H1 (cell line): ENCODE data around the gene IRF5. TPM values are rescaled to one million over a fixed set of nuclear protein-coding genes. Genes with fewer than 3 reads are reported as not detected.

ENCODE experiments used
- CTCF ChIA-PET: fragments of 300-600 bp; sonication (Branson Sonifier 250); formaldehyde crosslinking; loops from one replicate; lab custom pipeline; 2021; ENCODE audit not compliant: partially characterized antibody; lab: Charles Lee
- POLR2A ChIA-PET: fragments of 300-600 bp; sonication (Branson Sonifier 250); formaldehyde crosslinking; loops from one replicate; lab custom pipeline; 2021; ENCODE audit warnings: inconsistent platforms; ENCODE audit not compliant: partially characterized antibody; lab: Charles Lee
- DNase-seq, 2 experiments: peaks; one replicate each; pipeline versions ENCODE4 v3.0.0 to v3.0.0-alpha.2; 2010 to 2022; ENCODE audit warnings: low spot score in 2 of 2, low read depth in 1 of 2, mixed read lengths in 1 of 2
- FAIRE-seq: peaks from 2 replicates; lab custom pipeline; 2011; peaks lifted over from hg19 to GRCh38; lab: Jason Lieb, UNC
- H2AFZ ChIP-seq: 2 replicates; pipeline ENCODE4 v1.8.1; 2012; ENCODE audit warnings: low read length, inconsistent platforms
- H2AK5ac ChIP-seq: 2 replicates; pipeline ENCODE4 v1.6.1; 2013; ENCODE audit warnings: low read depth, low read length
- H2BK120ac ChIP-seq: replicated peaks from 2 replicates; pipeline ENCODE3; 2013; ENCODE audit warnings: low read depth, low read length, inconsistent platforms
- H2BK12ac ChIP-seq: 2 replicates; pipeline ENCODE4 v1.6.1; 2013; ENCODE audit warnings: low read depth, low read length
- H2BK15ac ChIP-seq: 2 replicates; pipeline ENCODE4 v1.6.1; 2013; ENCODE audit warnings: low read length
- H2BK20ac ChIP-seq: 2 replicates; pipeline ENCODE4 v1.6.1; 2013; ENCODE audit warnings: low read length
- H2BK5ac ChIP-seq: 2 replicates; pipeline ENCODE4 v1.6.1; 2013; ENCODE audit warnings: low read depth, low read length
- H3K14ac ChIP-seq: 2 replicates; pipeline ENCODE4 v1.6.1; 2013; ENCODE audit warnings: inconsistent platforms; ENCODE audit not compliant: insufficient read length
- H3K18ac ChIP-seq: 2 replicates; pipeline ENCODE4 v1.6.1; 2013; ENCODE audit warnings: low read length; ENCODE audit errors: extremely low read depth
- H3K23ac ChIP-seq: 2 replicates; pipeline ENCODE4 v1.6.1; 2013; ENCODE audit warnings: inconsistent platforms; ENCODE audit not compliant: insufficient read length
- H3K23me2 ChIP-seq: 2 replicates; pipeline ENCODE4 v1.6.1; 2013; ENCODE audit warnings: low read depth, low read length
- H3K27ac ChIP-seq: 2 replicates; pipeline ENCODE4 v1.6.1; 2011; ENCODE audit warnings: low read depth, low read length, inconsistent platforms
- H3K27me3 ChIP-seq, 4 experiments: replicated peaks in 1 of 4; 1 replicate in 1 of 4; 2 replicates in 3 of 4; pipeline versions ENCODE4 v1.6.1 to v1.8.1; 2011 to 2013; ENCODE audit warnings: low read length in 3 of 4, mild to moderate bottlenecking in 3 of 4, inconsistent platforms in 2 of 4, mixed read lengths in 2 of 4, moderate library complexity in 1 of 4; ENCODE audit not compliant: control insufficient read depth in 3 of 4, insufficient read depth in 3 of 4; ENCODE audit errors: extremely low read depth in 1 of 4
- H3K36me3 ChIP-seq, 4 experiments: 2 replicates each; pipeline versions ENCODE4 v1.6.1 to v1.8.1; 2011 to 2013; ENCODE audit warnings: mild to moderate bottlenecking in 4 of 4, low read length in 3 of 4, moderate library complexity in 2 of 4, control low read depth in 1 of 4, inconsistent platforms in 1 of 4; ENCODE audit not compliant: insufficient read depth in 4 of 4, control insufficient read depth in 2 of 4
- H3K4ac ChIP-seq: replicated peaks from 2 replicates; pipeline ENCODE3; 2013; ENCODE audit warnings: low read length, low read depth, mixed read lengths, inconsistent platforms; ENCODE audit not compliant: insufficient read length
- H3K4me1 ChIP-seq, 4 experiments: replicated peaks in 1 of 4; 1 replicate in 1 of 4; 2 replicates in 3 of 4; pipeline versions ENCODE4 v1.6.1 to v1.8.1; 2011 to 2013; ENCODE audit warnings: low read length in 3 of 4, inconsistent platforms in 2 of 4, mixed read lengths in 1 of 4; ENCODE audit not compliant: insufficient read depth in 4 of 4, control insufficient read depth in 3 of 4
- H3K4me2 ChIP-seq, 2 experiments: 2 replicates each; pipeline versions ENCODE4 v1.6.1 to v1.8.1; 2011 to 2013; ENCODE audit warnings: low read depth in 2 of 2, low read length in 2 of 2, control low read depth in 1 of 2, inconsistent platforms in 1 of 2, mild to moderate bottlenecking in 1 of 2; ENCODE audit not compliant: insufficient read depth in 1 of 2
- H3K4me3 ChIP-seq, 4 experiments: fragments of 200-600, 300-600 bp in 1 of 4; sonication (generic), shearing (Covaris generic), sonication (Bioruptor Twin) in 1 of 4; 2 replicates each; pipeline versions ENCODE4 v1.5.1 to v1.8.1; 2011 to 2016; ENCODE audit warnings: low read length in 4 of 4, low read depth in 3 of 4, control low read depth in 2 of 4, inconsistent platforms in 2 of 4, mild to moderate bottlenecking in 2 of 4, mixed read lengths in 1 of 4, moderate library complexity in 1 of 4; ENCODE audit not compliant: insufficient read depth in 2 of 4; ENCODE audit errors: extremely low read depth in 1 of 4
- H3K56ac ChIP-seq: replicated peaks from 2 replicates; pipeline ENCODE3; 2013; ENCODE audit warnings: low read depth, mild to moderate bottlenecking, mixed read lengths, low read length, inconsistent platforms; ENCODE audit not compliant: insufficient read length
- H3K79me1 ChIP-seq: 2 replicates; pipeline ENCODE4 v1.6.1; 2013; ENCODE audit warnings: low read depth, low read length, control low read depth
- H3K79me2 ChIP-seq, 2 experiments: 2 replicates each; pipeline versions ENCODE4 v1.6.1 to v1.8.1; 2012 to 2013; ENCODE audit warnings: low read length in 2 of 2, mild to moderate bottlenecking in 2 of 2, inconsistent platforms in 1 of 2; ENCODE audit not compliant: insufficient read depth in 2 of 2, control insufficient read depth in 1 of 2
- H3K9ac ChIP-seq, 4 experiments: replicated peaks in 1 of 4; 1 replicate in 1 of 4; 2 replicates in 3 of 4; pipeline versions ENCODE4 v1.6.1 to v1.8.1; 2011 to 2013; ENCODE audit warnings: low read depth in 3 of 4, low read length in 3 of 4, control low read depth in 2 of 4, mild to moderate bottlenecking in 2 of 4, moderate library complexity in 2 of 4, inconsistent platforms in 1 of 4; ENCODE audit errors: extremely low read depth in 1 of 4
- H3K9me3 ChIP-seq, 2 experiments: 2 replicates each; pipeline versions ENCODE4 v1.6.1 to v1.8.1; 2012 to 2013; ENCODE audit warnings: mild to moderate bottlenecking in 2 of 2, moderate library complexity in 2 of 2, control low read depth in 1 of 2, inconsistent platforms in 1 of 2, low read depth in 1 of 2, low read length in 1 of 2, mixed read lengths in 1 of 2; ENCODE audit not compliant: insufficient read depth in 2 of 2
- H4K20me1 ChIP-seq, 2 experiments: replicated peaks in 1 of 2; 2 replicates each; pipeline versions ENCODE3 to v1.8.1; 2011 to 2013; ENCODE audit warnings: inconsistent platforms in 2 of 2, low read length in 2 of 2, mild to moderate bottlenecking in 1 of 2; ENCODE audit not compliant: insufficient read depth in 2 of 2, control insufficient read depth in 1 of 2
- H4K5ac ChIP-seq: 2 replicates; pipeline ENCODE4 v1.6.1; 2013; ENCODE audit warnings: low read length, low read depth, mixed read lengths, inconsistent platforms; ENCODE audit not compliant: insufficient read length
- H4K8ac ChIP-seq: 2 replicates; pipeline ENCODE4 v1.8.0; 2013; ENCODE audit warnings: mild to moderate bottlenecking, moderate library complexity, low read length, inconsistent platforms; ENCODE audit not compliant: insufficient read depth; ENCODE audit errors: extremely low read depth
- H4K91ac ChIP-seq: replicated peaks from 2 replicates; pipeline ENCODE3; 2013; ENCODE audit warnings: low read length, mixed read lengths, inconsistent platforms; ENCODE audit not compliant: insufficient read length
- BCL11A ChIP-seq, 2 experiments: IDR thresholded peaks; one replicate each; pipeline ENCODE4 v1.6.1; 2011; ENCODE audit warnings: low read depth in 2 of 2, low read length in 2 of 2, mild to moderate bottlenecking in 2 of 2
- BRCA1 ChIP-seq: IDR thresholded peaks from 2 replicates; pipeline ENCODE4 v1.6.1; 2012; ENCODE audit warnings: low read depth, low read length, improper control_type of control experiment
- CBX5 ChIP-seq: fragments of 300-800, 300-1000 bp; sonication (generic); IDR thresholded peaks from 2 replicates; pipeline ENCODE4 v1.7.1; 2016; ENCODE audit warnings: antibody characterized with exemption, low read length, low read depth
- CBX8 ChIP-seq: fragments of 300-800, 300-1000 bp; sonication (generic); IDR thresholded peaks from 2 replicates; pipeline ENCODE4 v1.7.1; 2016; ENCODE audit warnings: low read depth, low read length, borderline replicate concordance
- CHD2 ChIP-seq: IDR thresholded peaks from 2 replicates; pipeline ENCODE4 v1.6.1; 2012; ENCODE audit warnings: low read length, improper control_type of control experiment
- KDM1A ChIP-seq: fragments of 200-600, 300-600 bp; sonication (generic); IDR thresholded peaks from 2 replicates; pipeline ENCODE4 v1.7.1; 2016; ENCODE audit warnings: mild to moderate bottlenecking, low read length, borderline replicate concordance
- KDM5A ChIP-seq: fragments of 200-600 bp; IDR thresholded peaks from 2 replicates; pipeline ENCODE4 v1.7.1; 2012; ENCODE audit warnings: mild to moderate bottlenecking, low read length, inconsistent platforms, mixed read lengths
- RAD21 ChIP-seq, 2 experiments: IDR thresholded peaks in 1 of 2; conservative IDR thresholded peaks in 1 of 2; 2 replicates each; pipeline ENCODE4 v1.6.1; 2011; ENCODE audit warnings: low read depth in 2 of 2, low read length in 2 of 2, improper control_type of control experiment in 1 of 2, inconsistent platforms in 1 of 2, mild to moderate bottlenecking in 1 of 2, moderate library complexity in 1 of 2
- RFX5 ChIP-seq: IDR thresholded peaks from 2 replicates; pipeline ENCODE4 v1.6.1; 2011; ENCODE audit warnings: low read depth, low read length, improper control_type of control experiment, borderline replicate concordance
- SRF ChIP-seq: IDR thresholded peaks from 2 replicates; pipeline ENCODE4 v1.6.1; 2011; ENCODE audit warnings: mild to moderate bottlenecking, low read depth, low read length, moderate library complexity
- TCF12 ChIP-seq: IDR thresholded peaks from 2 replicates; pipeline ENCODE4 v1.6.1; 2011; ENCODE audit warnings: low read depth, mild to moderate bottlenecking, low read length
- WGBS, 2 experiments: shearing (Covaris generic) in 1 of 2; methylation state at CpG; one replicate each; pipeline versions ENCODE4 v1.1.6 to v1.1.7; 2013 to 2015; ENCODE audit warnings: low lambda C conversion rate in 2 of 2, mixed read lengths in 2 of 2, inconsistent platforms in 1 of 2, low coverage in 1 of 2, missing lambda C conversion rate in 1 of 2; ENCODE audit not compliant: insufficient replicate concordance in 2 of 2, insufficient coverage in 1 of 2, insufficient read length in 1 of 2; ENCODE audit errors: extremely low coverage in 1 of 2, missing lambda C conversion rate in 1 of 2; 5-methylcytosine and 5-hydroxymethylcytosine counted together
- polyA plus RNA-seq, 7 experiments: library from polyadenylated mRNA; depleted of rRNA in 3 of 7; stranded (reverse) in 5 of 7; unstranded in 2 of 7; fragments of >200 nt in 5 of 7; fragments of 200-250 nt in 2 of 7; gene quantifications; 1 replicate in 5 of 7; 2 replicates in 1 of 7; 4 replicates in 1 of 7; pipeline versions ENCODE4 v1.2.1 to v1.2.3, GENCODE V29; 2011 to 2013; ENCODE audit warnings: missing spikeins in 2 of 7, mixed read lengths in 2 of 7
- total RNA-seq: library from RNA; stranded (reverse); fragmentation: NEBNext Ultra II Directional; extraction: Animal tissue kit (Norgen Biotek cat#: 25700); gene quantifications from 2 replicates; pipeline ENCODE4 v1.2.1, GENCODE V29; 2021

Gene IRF5
- total and polyA plus RNA-seq, 2 of the 8 experiments (the other 6 are each of a cell fraction or from before 2014, with no cell fraction given): 0.28 to 1.1 TPM

- H4K5ac ChIP-seq: no peak overlapping the region
- WGBS, 2 experiments: 84% methylated on average over 16 of the region's 19 CpGs; no CpG with 5 or more reads in 1 of the 2 experiments
- 0 out of 2 replicates have a peak, but pooled peaks cover 1% of the 10 kb centered on the region for H3K23me2 ChIP-seq
- H3K18ac ChIP-seq: no peak overlapping the region
- peaks cover 0 to 3% (median 0%) of the 10 kb centered on the region in 4 experiments; a peak in 1 of 7 replicates for H3K4me1 ChIP-seq
- no peak overlapping the region for H3K9ac ChIP-seq
- H3K14ac ChIP-seq: no peak overlapping the region
- no peak overlapping the region for H2AFZ ChIP-seq
- H3K9me3 ChIP-seq: peaks cover 5% of the 10 kb centered on the region in 2 experiments; a peak in 2 of 4 replicates
- no peak for TF ChIP-seq CHD2
- TF ChIP-seq SRF: no peak
- no peak for TF ChIP-seq CBX5
- no peak for TF ChIP-seq RAD21 (IDR thresholded peaks at IDR 0.05 in 1 of 2, conservative IDR thresholded peaks at IDR 0.05 in 1 of 2; ENCODE audit: low read depth in 2 of 2, low read length in 2 of 2)
- TF ChIP-seq KDM5A: no peak
- no peak for TF ChIP-seq BRCA1
- TF ChIP-seq TCF12: no peak
- no peak for TF ChIP-seq KDM1A
- no peak for TF ChIP-seq CBX8
- no peak for TF ChIP-seq BCL11A (IDR thresholded peaks at IDR 0.05; ENCODE audit: low read depth in 2 of 2, low read length in 2 of 2)
- TF ChIP-seq RFX5: no peak
- H2BK120ac ChIP-seq: no peak overlapping the region
- H3K36me3 ChIP-seq: no peaks in the 10 kb centered on the region
- H2AK5ac ChIP-seq: no peak overlapping the region
- H2BK12ac ChIP-seq: no peak overlapping the region
- no peaks in the 10 kb centered on the region for H4K20me1 ChIP-seq
- no peak overlapping the region for H3K23ac ChIP-seq
- H3K79me1 ChIP-seq: no peaks in the 10 kb centered on the region
- no peak overlapping the region for H3K27ac ChIP-seq
- H3K27me3 ChIP-seq: peaks cover 5 to 23% (median 13%) of the 10 kb centered on the region in 4 experiments
- no peak overlapping the region for H2BK20ac ChIP-seq
- POLR2A ChIA-PET: interaction anchor here (0.9 to 1.9 kb wide), 3 partner anchors 10 to 16 kb away, joined by 3 to 5 read pairs (median 3); no protein-coding TSS in a partner anchor
- H3K79me2 ChIP-seq: no peaks in the 10 kb centered on the region
- H2BK5ac ChIP-seq: no peak overlapping the region
- no peak overlapping the region for H3K4ac ChIP-seq
- no peak overlapping the region for H3K4me2 ChIP-seq
- H4K91ac ChIP-seq: no peak overlapping the region
- DNase-seq (no peak), FAIRE-seq (no peak)
- CTCF ChIA-PET: interaction anchor here (0.6 to 2.5 kb wide), 8 partner anchors 10 to 159 kb away, joined by 3 to 16 read pairs (median 5); no protein-coding TSS in a partner anchor
- H2BK15ac ChIP-seq: no peak overlapping the region
- no peak overlapping the region for H3K4me3 ChIP-seq
- no peak overlapping the region for H4K8ac ChIP-seq
- H3K56ac ChIP-seq: no peak overlapping the region
Observed at GRCh38 chr7:128931965-128932861, 5.5 kb upstream of the IRF5 start.
